HG03565 (cell line): ENCODE results near the gene WNT8B.

Experiments
- ATAC-seq: cut with Tn5 transposase; IDR thresholded peaks from one replicate; pipeline ENCODE4 v1.9.1; 2021; ENCODE audit warnings: mild to moderate bottlenecking, moderate library complexity; ENCODE audit not compliant: unreplicated experiment

Gene WNT8B

DNA sequence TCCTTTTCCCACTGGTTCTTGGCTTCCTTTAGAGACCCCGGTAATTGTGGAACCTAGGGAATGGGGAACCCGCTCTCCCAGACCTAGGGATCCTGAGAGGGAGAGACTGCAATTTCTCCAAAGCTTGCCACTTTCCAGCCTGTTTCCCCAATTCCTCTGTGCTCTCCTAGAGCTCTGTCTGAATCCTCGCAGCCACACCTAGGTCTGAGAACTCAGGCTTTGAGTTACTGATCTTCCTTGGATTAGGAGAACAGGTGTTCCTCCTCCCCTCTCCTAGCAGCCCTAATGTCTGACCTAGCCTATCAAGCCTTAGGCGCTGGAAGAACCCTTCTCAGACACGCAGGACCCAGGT lies 20.0 kb downstream of the WNT8B start:
- no peak for ATAC-seq

GRCh38 chr10:100483876-100484666 lies 21.3 kb downstream of the WNT8B start:
- no peak for ATAC-seq

DNA sequence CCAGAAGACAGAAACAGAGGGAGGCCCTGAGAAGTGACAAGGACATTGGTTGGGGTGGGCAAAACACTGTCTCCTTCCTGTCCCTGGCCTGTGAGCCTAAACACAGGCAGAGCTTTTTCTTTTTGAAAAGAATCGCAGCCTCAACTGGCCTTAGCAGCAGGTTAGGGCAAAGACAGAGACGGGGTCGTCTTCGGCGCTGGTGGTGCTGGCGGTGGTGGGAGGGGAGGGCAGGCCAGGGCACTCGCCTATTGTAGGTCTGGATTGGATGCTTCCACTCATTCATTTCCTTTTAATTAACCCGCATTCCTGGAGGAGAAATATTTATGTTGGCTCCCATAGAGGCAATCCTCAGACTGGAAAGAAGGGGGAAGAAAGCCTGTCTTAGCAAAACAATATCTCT lies 22.6 kb downstream of the WNT8B start:
- ATAC-seq, result no peak

GRCh38 chr10:100485801-100486495 lies 23.1 kb downstream of the WNT8B start:
- ATAC-seq, result no peak

GRCh38 chr10:100487529-100487928 lies 24.7 kb downstream of the WNT8B start:
- ATAC-seq, result no peak

GRCh38 chr10:100489396-100489795 lies 26.6 kb downstream of the WNT8B start:
- ATAC-seq, result no peak

- no peak for ATAC-seq
Observed at GRCh38 chr10:100490531-100490930, 27.7 kb downstream of the WNT8B start.

DNA sequence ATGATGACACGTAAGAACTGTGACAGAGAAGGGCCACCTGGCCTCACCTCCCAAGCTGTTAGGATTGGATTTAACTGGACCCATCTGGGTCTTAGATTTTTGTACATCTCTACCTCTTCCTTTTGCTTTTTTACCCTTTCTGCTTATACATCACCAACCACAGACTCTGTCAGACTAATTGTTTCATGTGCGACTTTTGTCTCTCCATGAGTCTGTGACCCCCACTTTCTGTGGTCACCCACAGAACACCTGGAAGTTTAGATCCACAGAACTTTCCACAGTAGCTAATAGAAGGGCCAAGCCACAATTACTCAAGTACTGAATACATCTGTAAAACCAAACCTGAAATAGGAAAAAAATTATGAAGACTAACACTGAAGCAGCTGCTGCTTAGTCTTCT lies 33.8 kb downstream of the WNT8B start:
- ATAC-seq, result no peak

DNA sequence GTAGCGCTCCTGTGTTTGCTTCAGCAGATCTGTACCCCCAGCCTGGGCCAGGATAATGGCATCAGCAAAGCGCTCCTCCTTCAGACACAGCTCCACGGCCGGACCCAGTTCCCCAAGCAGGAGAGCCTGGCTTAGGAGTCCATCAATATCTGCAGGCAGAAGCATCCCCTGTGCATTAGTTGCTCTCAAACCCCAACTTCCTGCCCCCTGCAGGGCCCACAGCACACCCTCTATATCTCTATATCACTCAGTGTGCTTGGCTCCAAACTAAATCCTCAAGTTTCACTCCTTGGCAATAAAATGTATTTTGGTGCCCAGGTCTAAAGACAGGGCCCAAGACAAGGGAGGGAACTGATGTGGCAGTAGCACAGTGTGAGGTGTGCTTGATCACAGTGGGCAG lies 35.2 kb downstream of the WNT8B start:
- no peak for ATAC-seq

- ATAC-seq, result no peak
Observed at GRCh38 chr10:100501423-100501822, 38.6 kb downstream of the WNT8B start.

DNA sequence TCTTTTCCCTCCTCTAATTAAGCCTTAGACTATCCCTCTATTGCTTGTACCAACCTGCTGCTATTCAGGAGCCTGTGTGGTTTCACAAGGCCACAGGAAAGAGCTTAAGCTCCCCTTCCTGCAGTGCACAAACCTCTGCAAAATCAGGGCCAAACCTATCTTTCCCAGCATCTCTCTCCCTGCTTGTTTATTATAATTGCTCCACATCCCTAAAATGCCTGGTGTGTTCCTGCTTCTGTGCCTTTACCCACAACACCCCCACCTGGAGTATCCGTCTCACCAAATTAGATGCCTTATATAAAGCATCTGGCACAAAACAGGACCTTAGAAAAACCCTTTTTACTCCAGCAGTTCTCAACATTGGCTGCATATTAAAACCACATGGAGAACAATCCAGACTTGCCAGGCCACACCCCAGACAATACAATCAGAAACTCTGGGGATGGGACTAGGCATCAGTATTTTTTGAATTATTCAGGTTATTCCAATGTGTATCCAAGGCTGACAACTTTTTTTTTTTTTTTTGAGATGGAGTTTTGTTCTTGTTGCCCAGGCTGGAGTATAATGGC lies 40.2 kb downstream of the WNT8B start:
- no peak for ATAC-seq

DNA sequence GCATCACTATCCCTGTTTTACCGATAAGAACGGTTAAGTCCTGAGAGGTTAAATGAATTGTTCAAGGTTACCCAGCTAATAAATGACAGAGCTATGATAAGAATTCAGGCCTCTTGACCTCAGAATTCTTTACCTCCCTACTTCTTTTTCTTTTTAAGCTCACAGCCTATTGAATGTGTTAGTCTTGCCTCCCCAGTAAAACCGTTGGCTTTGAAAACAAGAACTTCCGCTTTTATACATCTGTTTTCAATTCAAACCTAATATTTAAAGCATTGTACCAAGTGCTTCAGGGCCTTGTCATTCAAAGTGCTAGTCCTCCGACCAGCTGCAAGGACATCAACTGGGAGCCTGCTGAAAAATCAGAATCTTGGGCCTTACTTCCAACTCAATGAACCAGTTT lies 41.3 kb downstream of the WNT8B start:
- no peak for ATAC-seq

DNA sequence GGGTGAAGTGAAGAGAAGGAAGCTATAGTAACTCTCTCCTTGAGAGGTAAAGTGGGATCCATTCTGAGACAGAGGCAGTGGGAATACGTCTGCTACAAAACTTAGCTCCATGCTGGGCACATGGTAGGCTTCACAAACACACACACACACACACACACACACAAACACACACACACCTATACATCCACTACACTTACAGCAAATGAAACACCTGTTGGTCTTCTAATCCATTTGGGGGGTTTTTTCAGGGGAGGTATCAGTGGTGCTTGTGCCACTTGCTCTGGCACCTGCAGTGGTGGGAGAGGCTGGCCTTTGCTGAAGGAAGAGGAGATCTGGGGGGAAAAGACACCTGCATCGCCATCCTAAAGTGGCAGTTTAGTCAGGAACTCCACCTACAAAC lies 42.4 kb downstream of the WNT8B start:
- no peak for ATAC-seq

DNA sequence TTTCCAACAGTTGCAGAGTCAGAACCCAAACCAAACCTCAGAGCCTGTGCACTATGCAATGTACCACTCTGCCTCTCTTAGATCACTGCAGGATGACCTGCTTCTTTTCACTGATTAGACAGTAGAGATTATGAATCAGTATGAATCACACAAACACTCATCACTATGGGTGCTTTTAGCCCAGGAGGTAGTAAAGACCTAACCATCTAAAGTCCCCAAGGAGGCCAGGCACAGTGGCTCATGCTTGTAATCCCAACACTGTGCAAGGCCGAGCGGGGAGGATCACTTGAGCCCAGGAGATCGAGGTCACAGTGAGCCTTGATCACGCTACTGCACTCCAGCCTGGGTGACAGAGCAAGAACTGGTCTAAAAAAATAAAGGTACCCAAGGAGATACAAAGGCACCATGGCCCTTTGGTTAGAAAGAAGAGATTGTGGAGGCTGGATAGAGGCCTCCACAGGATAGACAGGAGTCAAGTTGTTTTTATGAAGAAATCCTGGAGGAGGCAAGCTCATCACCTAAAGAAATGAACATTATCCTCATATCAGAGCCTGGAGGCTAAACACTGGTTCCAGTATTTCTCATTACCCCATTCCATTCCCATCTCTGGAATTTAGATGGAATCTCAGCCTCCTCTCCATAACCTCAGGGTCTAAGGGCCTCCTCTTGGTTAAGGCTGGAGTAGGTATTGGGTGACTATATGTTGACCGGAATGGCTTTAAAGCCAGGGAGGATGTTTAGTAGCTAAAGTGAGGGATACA lies 44.0 kb downstream of the WNT8B start:
- no peak for ATAC-seq

GRCh38 chr10:100507357-100507732 lies 44.5 kb downstream of the WNT8B start:
- no peak for ATAC-seq

GRCh38 chr10:100508266-100508665 lies 45.5 kb downstream of the WNT8B start:
- ATAC-seq, result no peak

- no peak for ATAC-seq
Observed at GRCh38 chr10:100508691-100509150, 45.9 kb downstream of the WNT8B start.

- ATAC-seq, result no peak
Observed at GRCh38 chr10:100509241-100509840, 46.5 kb downstream of the WNT8B start.

DNA sequence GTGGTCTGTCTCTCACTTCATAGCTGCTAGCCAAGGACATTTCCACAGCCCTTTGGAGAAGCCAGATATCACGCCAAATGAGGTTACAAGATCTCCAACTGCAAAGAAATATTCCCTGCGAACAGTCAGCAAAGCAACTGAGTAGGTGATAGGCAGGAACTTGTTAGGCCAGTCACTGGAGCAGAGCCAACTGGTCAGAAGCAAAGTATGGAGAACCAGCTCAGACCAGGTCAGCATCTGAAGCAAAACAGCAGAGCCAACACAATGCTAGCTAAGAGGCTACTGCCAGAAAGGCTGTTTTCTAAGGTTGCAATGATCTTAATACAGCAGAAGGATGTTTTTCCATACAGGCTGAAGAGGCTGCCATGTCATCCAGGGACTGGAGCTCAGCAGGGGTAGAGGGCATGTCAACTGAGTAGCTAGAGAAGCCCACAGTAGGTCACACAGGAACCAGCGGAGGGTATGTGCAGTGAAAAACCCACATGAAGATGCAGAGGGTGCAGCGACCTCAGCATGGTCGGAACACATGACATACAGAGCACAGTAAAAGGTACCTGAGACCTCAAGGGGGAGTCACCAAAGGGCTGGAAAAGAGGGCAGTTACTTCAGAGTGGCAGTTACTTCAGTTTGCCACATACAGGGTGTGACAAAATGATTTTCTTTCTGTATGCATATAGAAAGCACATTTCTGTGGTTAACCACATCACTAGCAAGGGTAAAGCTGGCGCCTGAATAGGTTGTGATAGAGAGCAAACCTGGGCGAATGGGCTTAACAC lies 47.9 kb downstream of the WNT8B start:
- no peak for ATAC-seq

- no peak for ATAC-seq
Observed at GRCh38 chr10:100515612-100516011, 52.8 kb downstream of the WNT8B start.
